Left ventricle myocardium inferior (tissue), 1 donor: Measurements from ENCODE around the gene LIPC. TPM values are rescaled to one million over a fixed set of nuclear protein-coding genes. Genes with fewer than 3 reads are reported as not detected.

Source experiments
- DNase-seq: peaks from one replicate; pipeline ENCODE4 v3.0.0-alpha.2; 2020
- H3K27ac ChIP-seq: fragments of 200-600 bp; replicated peaks from 2 replicates; pipeline ENCODE4 v1.8.0; 2021
- H3K27me3 ChIP-seq: fragments of 200-600 bp; 2 replicates; pipeline ENCODE4 v1.8.0; 2021; ENCODE audit warnings: low read depth
- H3K36me3 ChIP-seq: fragments of 200-600 bp; 2 replicates; pipeline ENCODE4 v1.8.0; 2021
- H3K4me1 ChIP-seq: fragments of 200-600 bp; 2 replicates; pipeline ENCODE4 v1.8.0; 2021
- H3K4me3 ChIP-seq: fragments of 200-600 bp; 2 replicates; pipeline ENCODE4 v1.8.0; 2021; ENCODE audit warnings: mild to moderate bottlenecking, moderate library complexity
- H3K9me3 ChIP-seq: fragments of 200-600 bp; replicated peaks from 2 replicates; pipeline ENCODE4 v1.8.0; 2021
- intact Hi-C: fragments of 100-400 bp; cut with micrococcal nuclease; formaldehyde crosslinking; loops from one replicate; pipeline ENCODE4 v1.11.0; 2022
- total RNA-seq: library from RNA; stranded (reverse); fragmentation: NEBNext Ultra II Directional; extraction: Animal tissue kit (Norgen Biotek cat#: 25700); gene quantifications from one replicate; pipeline ENCODE4 v1.2.1, GENCODE V29; 2021
- TF ChIP-seq, protein P1 (sequence below): fragments of 200-600 bp; IDR thresholded peaks from 2 replicates; pipeline ENCODE4 v1.8.0; 2021; ENCODE audit warnings: antibody characterized with exemption, mild to moderate bottlenecking, borderline replicate concordance
- donor health status: DM: no; HTN: yes; CAD: no; lungs with severe emphysema.

LIPC gene
- total RNA-seq, 1 donor from 2014 or later, result 1.5 TPM

DNA sequence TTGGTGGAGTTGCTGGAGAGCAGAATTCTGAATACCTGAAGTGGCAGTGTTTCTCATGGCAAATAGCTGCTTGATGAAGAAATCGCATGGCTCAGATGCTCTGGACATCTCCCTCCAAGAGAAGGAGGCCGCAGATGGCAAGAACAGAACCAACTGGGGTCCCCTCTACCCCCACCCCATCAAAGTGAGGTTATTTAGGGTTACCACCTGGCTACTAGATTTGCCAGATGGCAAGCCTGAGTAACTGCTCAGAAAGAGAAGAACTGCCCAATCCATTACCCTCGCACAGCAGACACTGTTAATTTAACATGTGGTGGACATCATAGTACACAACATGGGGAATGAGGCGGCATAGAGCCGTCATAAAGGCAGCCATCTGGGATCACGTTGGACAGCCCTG lies 30.5 kb upstream of the LIPC start:
- intact Hi-C loops, result no loop called here

DNA sequence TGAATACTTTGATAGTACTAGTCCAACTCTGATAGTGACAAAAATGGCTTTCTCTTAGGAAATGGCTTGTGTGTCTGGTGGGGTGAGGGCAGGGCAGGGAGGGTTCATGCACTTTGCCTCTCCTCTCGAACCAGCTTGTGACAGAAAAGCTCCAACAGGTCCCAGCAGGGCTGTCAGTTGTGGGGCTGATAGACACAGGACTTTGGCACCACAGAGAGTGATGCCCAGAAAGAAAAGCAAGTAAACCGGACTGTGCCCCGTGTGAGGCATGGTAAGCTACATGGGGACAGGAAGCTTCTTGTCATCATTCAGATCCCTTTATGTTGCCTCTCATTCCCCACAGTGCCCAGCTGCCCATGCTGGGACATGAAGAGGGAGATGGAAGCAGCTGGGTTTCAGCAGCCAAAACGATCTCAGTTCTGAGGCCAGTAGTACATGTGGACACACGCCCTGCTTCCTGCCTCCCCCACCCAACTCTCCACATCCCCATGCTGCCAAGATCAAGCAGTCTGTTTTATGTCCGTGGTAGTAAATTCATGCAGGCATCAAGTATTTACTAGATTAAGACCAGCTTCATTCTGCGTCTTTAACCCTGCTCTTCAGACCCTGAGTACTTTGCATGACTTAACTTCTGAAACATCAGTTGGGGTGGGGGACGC lies 29.7 kb upstream of the LIPC start:
- Histone ChIP-seq H3K4me3 (no peak overlapping the region), H3K9me3 (no peaks in the 10 kb centered on the region), H3K4me1 (no peaks in the 10 kb centered on the region), H3K36me3 (no peaks in the 10 kb centered on the region), H3K27ac (no peak overlapping the region), H3K27me3 (no peaks in the 10 kb centered on the region)
- TF ChIP-seq, protein P1, sequence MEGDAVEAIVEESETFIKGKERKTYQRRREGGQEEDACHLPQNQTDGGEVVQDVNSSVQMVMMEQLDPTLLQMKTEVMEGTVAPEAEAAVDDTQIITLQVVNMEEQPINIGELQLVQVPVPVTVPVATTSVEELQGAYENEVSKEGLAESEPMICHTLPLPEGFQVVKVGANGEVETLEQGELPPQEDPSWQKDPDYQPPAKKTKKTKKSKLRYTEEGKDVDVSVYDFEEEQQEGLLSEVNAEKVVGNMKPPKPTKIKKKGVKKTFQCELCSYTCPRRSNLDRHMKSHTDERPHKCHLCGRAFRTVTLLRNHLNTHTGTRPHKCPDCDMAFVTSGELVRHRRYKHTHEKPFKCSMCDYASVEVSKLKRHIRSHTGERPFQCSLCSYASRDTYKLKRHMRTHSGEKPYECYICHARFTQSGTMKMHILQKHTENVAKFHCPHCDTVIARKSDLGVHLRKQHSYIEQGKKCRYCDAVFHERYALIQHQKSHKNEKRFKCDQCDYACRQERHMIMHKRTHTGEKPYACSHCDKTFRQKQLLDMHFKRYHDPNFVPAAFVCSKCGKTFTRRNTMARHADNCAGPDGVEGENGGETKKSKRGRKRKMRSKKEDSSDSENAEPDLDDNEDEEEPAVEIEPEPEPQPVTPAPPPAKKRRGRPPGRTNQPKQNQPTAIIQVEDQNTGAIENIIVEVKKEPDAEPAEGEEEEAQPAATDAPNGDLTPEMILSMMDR, result no peak
- intact Hi-C loops, result no loop called here
- no peak for DNase-seq

More for the DNA sequence above, 30.5 kb upstream of the LIPC start:
- TF ChIP-seq, protein P1, result no peak
- Histone ChIP-seq H3K4me1 (no peaks in the 10 kb centered on the region), H3K27ac (no peak overlapping the region), H3K9me3 (no peaks in the 10 kb centered on the region), H3K4me3 (no peak overlapping the region), H3K27me3 (no peaks in the 10 kb centered on the region), H3K36me3 (no peaks in the 10 kb centered on the region)
- no peak for DNase-seq

DNA sequence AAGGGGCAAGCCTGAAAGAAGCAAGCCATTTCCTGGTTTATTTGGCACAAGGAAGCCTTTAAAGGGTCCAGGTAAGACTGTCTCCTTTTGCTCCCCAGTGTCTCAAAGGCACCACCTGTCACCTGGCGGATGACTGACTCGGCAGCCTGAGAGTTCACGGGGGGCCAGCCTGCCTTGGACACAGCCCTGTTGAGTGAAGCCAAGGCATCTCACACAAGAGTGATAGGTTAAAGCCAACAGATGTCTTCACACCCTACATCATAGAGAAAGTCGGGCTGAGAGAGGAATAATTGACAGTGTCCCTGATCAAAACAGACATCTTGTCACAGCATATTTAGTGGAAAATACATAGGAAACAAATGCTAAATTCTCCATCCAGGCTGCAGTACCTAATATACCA lies 28.2 kb upstream of the LIPC start:
- H3K4me1 ChIP-seq, result no peaks in the 10 kb centered on the region
- no peaks in the 10 kb centered on the region for H3K36me3 ChIP-seq
- DNase-seq, result no peak
- no peaks in the 10 kb centered on the region for H3K9me3 ChIP-seq
- intact Hi-C loops, result no loop called here
- no peak overlapping the region for H3K4me3 ChIP-seq
- no peak overlapping the region for H3K27ac ChIP-seq
- no peaks in the 10 kb centered on the region for H3K27me3 ChIP-seq
- TF ChIP-seq, protein P1, result no peak

DNA sequence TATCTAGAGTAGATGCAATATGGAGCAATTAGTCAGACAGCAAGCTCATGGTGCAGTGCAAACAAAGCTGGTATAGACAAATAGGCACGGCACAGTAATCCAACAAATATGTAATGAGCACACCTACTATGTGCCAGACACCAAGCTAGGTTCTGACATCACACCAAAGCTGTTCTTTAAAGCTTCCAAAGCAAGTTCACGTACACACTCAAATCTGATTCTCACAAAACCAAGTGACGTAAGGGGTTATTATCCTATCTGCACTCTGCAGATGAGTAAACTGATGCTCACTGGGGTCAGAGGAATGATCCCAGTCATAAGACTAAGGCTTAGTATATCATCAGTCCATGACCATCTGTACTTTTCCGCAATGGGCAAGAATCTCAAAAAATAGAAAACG lies 27.8 kb upstream of the LIPC start:
- TF ChIP-seq, protein P1, result no peak
- Histone ChIP-seq H3K27me3 (no peaks in the 10 kb centered on the region), H3K4me1 (no peaks in the 10 kb centered on the region), H3K27ac (no peak overlapping the region), H3K36me3 (no peaks in the 10 kb centered on the region), H3K4me3 (no peak overlapping the region), H3K9me3 (no peaks in the 10 kb centered on the region)
- intact Hi-C loops, result no loop called here
- no peak for DNase-seq

DNA sequence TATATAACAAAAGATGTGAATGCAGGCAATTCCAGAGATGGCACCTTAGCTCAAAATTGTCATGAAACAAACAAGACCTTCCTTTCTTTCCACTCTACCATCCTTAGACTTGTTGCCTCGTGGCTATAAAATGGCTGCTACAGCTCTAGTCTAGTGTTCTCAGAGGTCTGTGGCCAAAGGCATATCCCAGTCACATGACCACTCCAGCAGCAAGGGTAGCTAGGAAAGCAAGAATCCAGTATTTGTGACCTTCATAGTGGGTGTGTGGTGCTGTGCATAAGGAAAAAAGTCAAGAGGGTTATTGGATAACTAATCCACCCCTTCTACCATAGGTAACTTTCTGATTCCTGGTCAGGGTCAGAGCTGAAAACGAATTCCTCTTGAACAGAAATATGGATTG lies 27.1 kb upstream of the LIPC start:
- H3K4me3 ChIP-seq, result no peak overlapping the region
- TF ChIP-seq, protein P1, result no peak
- H3K36me3 ChIP-seq, result no peaks in the 10 kb centered on the region
- H3K9me3 ChIP-seq, result no peaks in the 10 kb centered on the region
- H3K27me3 ChIP-seq, result no peaks in the 10 kb centered on the region
- intact Hi-C loops, result no loop called here
- no peak for DNase-seq
- no peaks in the 10 kb centered on the region for H3K4me1 ChIP-seq
- H3K27ac ChIP-seq, result no peak overlapping the region
